GM23338 (cell line): ENCODE results near the gene SLC18A2. TPM values are rescaled to one million over a fixed set of nuclear protein-coding genes. Genes with fewer than 3 reads are reported as not detected.
A peak's percentile ranks its signal among the peaks of the same experiment; 100 is the strongest.

Source experiments
- ATAC-seq: fragments of 200-7000 bp; cut with Tn5 transposase; 3 replicates; pipeline ENCODE4 v1.9.1; 2020
- DNase-seq: peaks from one replicate; pipeline ENCODE4 v3.0.0-alpha.2; 2015; ENCODE audit warnings: low spot score
- H2AFZ ChIP-seq: fragments of 200-600 bp; sonication (generic); 2 replicates; pipeline ENCODE4 v1.8.0; 2016; ENCODE audit warnings: antibody characterized with exemption, mild to moderate bottlenecking, moderate library complexity
- H3F3A ChIP-seq: fragments of 200-600 bp; sonication (generic); replicated peaks from 2 replicates; pipeline ENCODE4 v1.8.0; 2017; ENCODE audit warnings: antibody characterized with exemption, mixed run types, low read depth
- H3K27ac ChIP-seq: fragments of 200-600 bp; sonication (generic); 2 replicates; pipeline ENCODE4 v1.6.1; 2016; ENCODE audit warnings: low read depth
- H3K27me3 ChIP-seq: fragments of 200-600 bp; sonication (generic); 2 replicates; pipeline ENCODE4 v1.8.0; 2016; ENCODE audit warnings: mild to moderate bottlenecking, mixed run types, moderate library complexity; ENCODE audit not compliant: insufficient read depth
- H3K36me3 ChIP-seq: fragments of 200-600 bp; sonication (generic); 2 replicates; pipeline ENCODE4 v1.8.0; 2016; ENCODE audit warnings: mild to moderate bottlenecking; ENCODE audit not compliant: insufficient read depth
- H3K4me1 ChIP-seq: fragments of 200-600 bp; sonication (generic); 2 replicates; pipeline ENCODE4 v1.8.0; 2016; ENCODE audit warnings: mild to moderate bottlenecking, moderate library complexity; ENCODE audit not compliant: insufficient read depth
- H3K4me2 ChIP-seq: fragments of 200-600 bp; sonication (generic); 2 replicates; pipeline ENCODE4 v1.7.1; 2017; ENCODE audit warnings: mixed run types
- H3K4me3 ChIP-seq: fragments of 200-600 bp; sonication (generic); 2 replicates; pipeline ENCODE4 v1.6.1; 2016; ENCODE audit warnings: mixed run types
- H3K79me2 ChIP-seq: fragments of 200-600 bp; sonication (generic); replicated peaks from 2 replicates; pipeline ENCODE4 v1.8.0; 2017; ENCODE audit warnings: mild to moderate bottlenecking; ENCODE audit not compliant: insufficient read depth
- H3K9me2 ChIP-seq: fragments of 200-600 bp; sonication (generic); 2 replicates; pipeline ENCODE4 v1.8.0; 2017; ENCODE audit not compliant: insufficient read depth
- H4K20me1 ChIP-seq: fragments of 200-600 bp; sonication (generic); replicated peaks from 2 replicates; pipeline ENCODE4 v1.8.0; 2017; ENCODE audit warnings: mild to moderate bottlenecking; ENCODE audit not compliant: insufficient read depth
- H3K27ac Mint-ChIP-seq: 2 replicates; pipeline ENCODE4 v1.8.0; 2020; ENCODE audit warnings: inconsistent platforms, mild to moderate bottlenecking, moderate library complexity, mixed read lengths
- H3K27me3 Mint-ChIP-seq: 3 replicates; pipeline ENCODE4 v1.8.0; 2022; ENCODE audit warnings: low read depth, mild to moderate bottlenecking, moderate library complexity, mixed read lengths, inconsistent platforms; ENCODE audit not compliant: insufficient read depth, poor library complexity
- H3K36me3 Mint-ChIP-seq: 3 replicates; pipeline ENCODE4 v1.8.0; 2021; ENCODE audit warnings: low read depth, mild to moderate bottlenecking, inconsistent platforms, moderate library complexity, mixed read lengths
- H3K4me1 Mint-ChIP-seq: 3 replicates; pipeline ENCODE4 v1.8.0; 2020; ENCODE audit warnings: mild to moderate bottlenecking, inconsistent platforms, mixed read lengths
- H3K4me3 Mint-ChIP-seq: 3 replicates; pipeline ENCODE4 v1.8.0; 2021; ENCODE audit warnings: moderate library complexity, mild to moderate bottlenecking, inconsistent platforms, mixed read lengths
- H3K9me3 Mint-ChIP-seq: 3 replicates; pipeline ENCODE4 v1.8.0; 2020; ENCODE audit warnings: moderate library complexity, mild to moderate bottlenecking, inconsistent platforms, mixed read lengths
- CREB1 ChIP-seq: fragments of 250-450 bp; sonication (Bioruptor Pico); IDR thresholded peaks from 2 replicates; pipeline ENCODE4 v1.5.0; 2020; ENCODE audit warnings: low read depth, mild to moderate bottlenecking, moderate library complexity
- EZH2 ChIP-seq: fragments of 200-600 bp; sonication (generic); IDR thresholded peaks from one replicate; pipeline ENCODE4 v1.8.0; 2017; ENCODE audit warnings: antibody characterized with exemption, mild to moderate bottlenecking, low read depth; ENCODE audit not compliant: unreplicated experiment
- JUNB ChIP-seq: IDR thresholded peaks from one replicate; pipeline ENCODE4 v1.6.1; 2016; ENCODE audit warnings: antibody characterized with exemption; ENCODE audit not compliant: unreplicated experiment
- POLR2AphosphoS5 ChIP-seq: IDR thresholded peaks from 2 replicates; pipeline ENCODE4 v1.6.1; 2016; ENCODE audit warnings: antibody characterized with exemption, low read depth
- ZNF114 ChIP-seq: fragments of 250-450 bp; sonication (Bioruptor Pico); IDR thresholded peaks from 2 replicates; pipeline ENCODE4 v1.5.0; 2020; ENCODE audit warnings: mild to moderate bottlenecking, moderate library complexity
- ZNF331 ChIP-seq: fragments of 250-450 bp; sonication (Bioruptor Pico); IDR thresholded peaks from 2 replicates; pipeline ENCODE4 v1.5.0; 2020; ENCODE audit warnings: low read depth, mild to moderate bottlenecking, moderate library complexity
- ZNF462 ChIP-seq: fragments of 250-450 bp; sonication (Bioruptor Pico); IDR thresholded peaks from 2 replicates; pipeline ENCODE4 v1.5.0; 2020; ENCODE audit warnings: mild to moderate bottlenecking, moderate library complexity
- polyA plus RNA-seq: library from polyadenylated mRNA; unstranded; fragments of >200 nt; fragmentation: Nextera tagmentation; extraction: Ambion mirVana; gene quantifications from 2 replicates; pipeline ENCODE4 v1.2.1, GENCODE V29; 2016
- total RNA-seq: library from RNA; depleted of rRNA; stranded (reverse); fragments of >200 nt; shearing (Covaris generic); gene quantifications from 2 replicates; pipeline ENCODE4 v1.2.3, GENCODE V29; 2014
- TF ChIP-seq, protein P1 (sequence below): IDR thresholded peaks from 2 replicates; pipeline ENCODE4 v1.6.1; 2016; ENCODE audit warnings: antibody characterized with exemption
- TF ChIP-seq, protein P2 (sequence below): IDR thresholded peaks from one replicate; pipeline ENCODE4 v1.6.1; 2018; ENCODE audit warnings: antibody characterized with exemption; ENCODE audit not compliant: unreplicated experiment

SLC18A2 gene
- total and polyA plus RNA-seq, 2 experiments from 2014 or later, result 4.3 to 8.7 TPM

DNA sequence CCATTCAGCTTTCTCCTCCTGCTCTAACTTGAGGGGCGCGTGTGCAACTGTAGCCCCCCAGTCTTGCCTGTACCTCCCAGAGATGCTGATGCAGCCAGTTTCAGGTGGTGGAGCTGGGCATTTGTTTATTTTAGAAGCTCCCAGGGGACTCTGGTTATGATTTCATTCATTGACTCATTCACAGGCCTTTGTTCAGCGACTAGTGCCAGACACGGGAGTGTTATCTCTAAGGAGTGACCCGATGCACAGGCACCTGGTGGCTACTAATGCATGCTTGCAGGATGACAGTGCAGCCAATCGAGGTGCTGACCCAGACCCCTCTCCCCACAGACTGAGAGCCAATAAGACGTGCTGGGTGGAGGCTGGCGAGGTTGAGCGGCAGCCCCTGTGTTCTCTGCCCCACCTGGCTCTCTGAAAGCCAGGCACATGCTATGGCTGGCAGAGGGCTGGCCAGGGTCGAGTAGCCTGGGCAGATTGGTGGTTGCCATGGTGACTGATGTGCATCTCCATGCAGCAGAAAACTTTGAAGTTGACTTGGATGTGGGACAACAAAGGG, 19.7 kb upstream of the SLC18A2 start:
- H3K4me3 Mint-ChIP-seq, result no peak overlapping the region
- no peak overlapping the region for H3K4me2 ChIP-seq
- peaks cover 30% of the 10 kb centered on the region for H3K27me3 Mint-ChIP-seq
- H2AFZ ChIP-seq, result no peak overlapping the region
- no peak overlapping the region for H3K27ac ChIP-seq
- H3K9me3 Mint-ChIP-seq, result no peaks in the 10 kb centered on the region; the same call in 2 of the 3 replicates
- no peaks in the 10 kb centered on the region for H3K36me3 ChIP-seq
- H3K79me2 ChIP-seq, result no peaks in the 10 kb centered on the region
- H3F3A ChIP-seq, result 0 out of 2 replicates have a peak, but pooled peaks cover 3% of the 10 kb centered on the region
- H3K27ac Mint-ChIP-seq, result no peak overlapping the region
- H3K4me1 Mint-ChIP-seq, result peaks cover 12% of the 10 kb centered on the region; the same call in 2 of the 3 replicates
- H3K4me3 ChIP-seq, result no peak overlapping the region
- H3K9me2 ChIP-seq, result no peaks in the 10 kb centered on the region
- TF ChIP-seq ZNF462 (CRISPR knock-in tag) (no peak), CREB1 (no peak), POLR2AphosphoS5 (no peak), ZNF114 (CRISPR knock-in tag) (no peak), JUNB (no peak), EZH2 (no peak), ZNF331 (no peak)
- TF ChIP-seq, protein P1, sequence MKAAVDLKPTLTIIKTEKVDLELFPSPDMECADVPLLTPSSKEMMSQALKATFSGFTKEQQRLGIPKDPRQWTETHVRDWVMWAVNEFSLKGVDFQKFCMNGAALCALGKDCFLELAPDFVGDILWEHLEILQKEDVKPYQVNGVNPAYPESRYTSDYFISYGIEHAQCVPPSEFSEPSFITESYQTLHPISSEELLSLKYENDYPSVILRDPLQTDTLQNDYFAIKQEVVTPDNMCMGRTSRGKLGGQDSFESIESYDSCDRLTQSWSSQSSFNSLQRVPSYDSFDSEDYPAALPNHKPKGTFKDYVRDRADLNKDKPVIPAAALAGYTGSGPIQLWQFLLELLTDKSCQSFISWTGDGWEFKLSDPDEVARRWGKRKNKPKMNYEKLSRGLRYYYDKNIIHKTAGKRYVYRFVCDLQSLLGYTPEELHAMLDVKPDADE, result no peak
- TF ChIP-seq, protein P2, sequence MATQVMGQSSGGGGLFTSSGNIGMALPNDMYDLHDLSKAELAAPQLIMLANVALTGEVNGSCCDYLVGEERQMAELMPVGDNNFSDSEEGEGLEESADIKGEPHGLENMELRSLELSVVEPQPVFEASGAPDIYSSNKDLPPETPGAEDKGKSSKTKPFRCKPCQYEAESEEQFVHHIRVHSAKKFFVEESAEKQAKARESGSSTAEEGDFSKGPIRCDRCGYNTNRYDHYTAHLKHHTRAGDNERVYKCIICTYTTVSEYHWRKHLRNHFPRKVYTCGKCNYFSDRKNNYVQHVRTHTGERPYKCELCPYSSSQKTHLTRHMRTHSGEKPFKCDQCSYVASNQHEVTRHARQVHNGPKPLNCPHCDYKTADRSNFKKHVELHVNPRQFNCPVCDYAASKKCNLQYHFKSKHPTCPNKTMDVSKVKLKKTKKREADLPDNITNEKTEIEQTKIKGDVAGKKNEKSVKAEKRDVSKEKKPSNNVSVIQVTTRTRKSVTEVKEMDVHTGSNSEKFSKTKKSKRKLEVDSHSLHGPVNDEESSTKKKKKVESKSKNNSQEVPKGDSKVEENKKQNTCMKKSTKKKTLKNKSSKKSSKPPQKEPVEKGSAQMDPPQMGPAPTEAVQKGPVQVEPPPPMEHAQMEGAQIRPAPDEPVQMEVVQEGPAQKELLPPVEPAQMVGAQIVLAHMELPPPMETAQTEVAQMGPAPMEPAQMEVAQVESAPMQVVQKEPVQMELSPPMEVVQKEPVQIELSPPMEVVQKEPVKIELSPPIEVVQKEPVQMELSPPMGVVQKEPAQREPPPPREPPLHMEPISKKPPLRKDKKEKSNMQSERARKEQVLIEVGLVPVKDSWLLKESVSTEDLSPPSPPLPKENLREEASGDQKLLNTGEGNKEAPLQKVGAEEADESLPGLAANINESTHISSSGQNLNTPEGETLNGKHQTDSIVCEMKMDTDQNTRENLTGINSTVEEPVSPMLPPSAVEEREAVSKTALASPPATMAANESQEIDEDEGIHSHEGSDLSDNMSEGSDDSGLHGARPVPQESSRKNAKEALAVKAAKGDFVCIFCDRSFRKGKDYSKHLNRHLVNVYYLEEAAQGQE, result no peak
- H4K20me1 ChIP-seq, result no peaks in the 10 kb centered on the region; the same call in 1 of the 2 replicates
- peaks cover 6% of the 10 kb centered on the region; the same call in 1 of the 2 replicates for H3K4me1 ChIP-seq
- H3K36me3 Mint-ChIP-seq, result no peaks in the 10 kb centered on the region
- peaks cover 21% of the 10 kb centered on the region for H3K27me3 ChIP-seq
- DNase-seq, result peak; percentile 79
- peak; percentile 19; the same call in 2 of the 3 replicates for ATAC-seq
